ENCODE results near the gene RPL13A.
A peak's percentile ranks its signal among the peaks of the same experiment; 100 is the strongest.
"Not testable (repeated sequence)": the region's sequence is repeated elsewhere in the genome, so short reads cannot be mapped to it uniquely, and the experiment has no call there.

The RPL13A gene

DNA sequence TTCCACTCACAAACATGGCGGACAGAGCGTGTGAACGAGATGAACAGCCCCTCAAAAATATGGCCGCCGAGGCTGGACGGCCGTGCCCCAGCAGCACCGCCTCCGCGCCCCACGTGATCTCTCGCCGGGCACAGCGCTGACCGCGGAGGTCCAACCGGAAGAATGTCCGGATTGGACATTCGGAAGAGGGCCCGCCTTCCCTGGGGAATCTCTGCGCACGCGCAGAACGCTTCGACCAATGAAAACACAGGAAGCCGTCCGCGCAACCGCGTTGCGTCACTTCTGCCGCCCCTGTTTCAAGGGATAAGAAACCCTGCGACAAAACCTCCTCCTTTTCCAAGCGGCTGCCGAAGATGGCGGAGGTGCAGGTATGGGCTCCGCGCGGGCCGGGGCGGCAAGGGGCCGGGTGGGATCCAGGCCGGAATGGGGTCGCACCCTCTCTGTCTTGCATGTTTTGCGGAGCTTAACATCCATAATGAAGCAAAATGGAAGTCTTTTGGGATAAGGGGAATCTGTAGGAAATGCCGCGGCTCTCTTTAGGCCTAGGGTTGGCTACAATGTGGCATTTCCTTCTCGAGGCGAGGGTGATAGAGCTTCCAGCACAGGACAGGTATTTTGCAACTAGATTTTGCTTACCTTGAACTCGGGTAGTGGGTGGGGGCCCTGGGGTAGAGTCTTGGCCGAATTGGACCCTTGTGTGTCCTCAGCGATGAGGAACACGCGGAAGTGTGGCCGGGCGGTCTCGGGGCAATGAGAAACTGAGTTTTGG lies at the start of gene RPL13A:
RPL13A (plus strand) TSS at position 332 of the 769 bp plus-strand sequence; CDS start at position 354, 22 bp downstream.
- DNase-seq, result peak; percentile 91

DNA sequence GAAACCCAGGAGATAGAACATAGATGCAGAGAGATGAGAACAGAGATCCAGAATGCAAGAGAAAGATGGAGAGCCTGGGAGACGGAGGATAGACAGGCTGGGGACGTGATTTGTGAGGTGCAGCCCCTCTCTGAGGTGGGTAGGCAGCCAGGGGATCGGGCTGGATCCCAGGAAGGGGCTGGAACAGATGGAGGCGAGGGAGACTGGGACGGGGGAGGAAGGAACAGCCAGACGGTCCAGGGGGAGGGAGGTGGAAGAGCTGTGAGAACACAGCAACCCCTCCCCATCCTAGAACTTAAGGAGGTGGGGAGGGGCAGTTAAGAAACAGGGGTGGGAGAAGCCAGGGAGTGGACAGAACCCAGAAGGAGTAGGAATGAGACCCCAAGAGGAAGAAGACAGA lies 49.1 kb upstream of the RPL13A start:
- DNase-seq, result no peak

DNA sequence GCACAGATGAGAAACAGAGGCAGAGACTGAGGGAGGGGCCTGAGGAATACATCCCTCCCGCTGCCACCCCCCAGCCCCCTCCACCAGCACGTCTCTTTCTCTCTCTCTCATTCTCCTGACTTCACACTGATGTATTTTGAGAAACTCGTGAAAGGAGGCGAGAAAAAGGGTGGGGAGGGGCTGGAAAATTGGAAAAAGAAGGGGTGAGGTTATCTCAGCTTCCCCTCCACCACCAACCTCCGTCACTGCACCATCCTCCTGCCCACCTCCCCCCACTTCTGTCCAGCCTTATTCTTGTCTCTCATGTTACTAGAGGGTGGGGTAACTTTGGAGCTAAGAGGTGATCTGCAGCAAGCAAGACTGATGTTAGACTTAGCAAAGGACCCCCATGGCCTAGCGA lies 47.6 kb upstream of the RPL13A start:
- DNase-seq, result no peak

DNA sequence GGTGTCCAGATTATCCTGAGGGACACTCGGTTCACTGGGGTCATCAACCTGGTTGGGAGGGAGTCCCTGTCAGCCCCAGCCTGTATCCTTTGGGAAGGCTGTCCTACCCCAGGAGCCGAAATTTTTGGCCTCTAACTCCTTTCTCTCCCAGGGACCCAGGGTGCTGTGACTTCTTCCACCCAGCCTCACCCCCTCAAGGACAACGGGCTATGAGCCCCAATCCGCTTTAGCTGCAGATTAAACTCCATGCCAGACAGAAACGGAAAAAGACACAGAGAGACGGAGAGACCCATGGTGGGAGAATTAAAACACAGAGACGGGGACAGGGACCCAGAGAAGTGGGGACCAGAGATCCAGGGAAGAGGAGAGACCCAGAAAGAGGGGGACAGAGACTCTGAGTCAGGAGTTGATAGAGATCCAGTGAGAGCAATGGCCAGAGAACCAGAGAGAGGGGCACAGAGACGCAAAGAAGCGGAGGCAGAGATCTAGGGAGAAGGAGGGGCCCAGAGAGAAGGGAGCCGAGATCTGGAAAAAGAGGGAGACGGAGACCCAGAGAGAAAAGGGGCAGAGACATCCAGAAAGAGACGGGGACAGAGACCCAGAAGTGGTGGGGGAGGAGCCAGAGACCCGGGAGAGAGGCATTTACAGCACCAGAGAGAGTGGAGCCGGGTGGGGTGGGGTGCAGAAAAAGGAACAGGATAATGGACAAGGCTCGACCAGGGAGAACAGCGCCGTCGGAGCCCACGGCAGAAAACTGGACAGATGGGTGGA lies 46.8 kb upstream of the RPL13A start:
- no peak for DNase-seq

DNA sequence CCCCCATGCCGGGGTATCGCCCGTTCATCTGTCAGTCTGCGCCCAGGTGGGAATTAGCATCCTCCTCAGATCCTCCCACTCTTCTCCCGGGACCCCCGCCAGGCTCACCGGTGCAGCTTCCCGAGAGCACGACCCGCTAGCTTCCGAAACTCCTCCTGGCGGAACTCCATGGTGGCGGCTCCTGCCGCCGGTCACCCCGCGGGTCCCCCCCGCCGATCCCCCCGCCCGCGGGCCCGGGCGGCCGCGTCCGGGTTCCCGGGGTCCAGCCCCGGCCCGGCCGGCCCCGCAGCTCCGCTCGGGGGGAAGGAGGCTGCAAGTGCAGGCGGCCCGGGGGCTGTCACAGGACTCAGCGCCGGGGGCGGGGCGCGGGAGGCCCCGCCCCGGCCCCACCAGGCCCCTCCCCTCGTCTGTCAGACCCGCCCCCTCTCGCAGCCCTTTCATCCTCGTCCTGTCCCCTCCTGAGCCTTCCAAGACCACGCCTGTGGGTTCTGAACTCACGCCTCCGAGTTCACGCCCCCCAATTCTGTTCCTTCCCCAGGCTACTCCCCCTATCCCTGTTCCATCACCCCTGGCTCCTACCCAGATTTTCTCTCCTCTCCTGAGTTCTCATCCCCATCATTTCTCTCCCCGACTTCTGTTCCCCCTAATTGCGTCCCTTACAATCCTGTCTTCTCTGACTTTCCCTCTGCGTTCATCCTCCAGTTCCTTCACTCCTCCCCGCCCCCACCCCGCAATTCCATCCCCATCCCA lies 46.0 kb upstream of the RPL13A start, which contains the start of gene SLC17A7:
SLC17A7 (minus strand) TSS at position 318 of the 750 bp plus-strand sequence; CDS start at position 170, 148 bp downstream.
- DNase-seq, result no peak

DNA sequence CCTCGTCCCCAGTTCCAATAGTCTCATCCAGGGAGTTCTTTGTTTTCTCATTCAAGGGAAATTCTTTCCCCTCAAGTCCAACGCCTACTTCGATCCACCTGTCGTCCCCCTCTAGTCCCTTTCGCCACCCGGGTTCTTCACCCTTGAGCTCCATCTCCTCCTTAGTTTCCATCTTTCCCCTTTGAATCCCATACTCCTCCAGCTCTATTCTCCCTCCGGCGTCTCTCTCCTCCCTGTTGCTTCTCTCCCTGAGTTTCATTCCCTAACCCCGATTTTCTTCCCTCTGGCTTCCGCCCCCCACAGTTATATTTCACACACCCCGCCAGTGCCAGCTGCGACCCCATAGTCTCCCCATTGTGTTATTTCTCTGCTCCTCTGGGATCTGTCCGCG lies 45.5 kb upstream of the RPL13A start:
- DNase-seq, result no peak

DNA sequence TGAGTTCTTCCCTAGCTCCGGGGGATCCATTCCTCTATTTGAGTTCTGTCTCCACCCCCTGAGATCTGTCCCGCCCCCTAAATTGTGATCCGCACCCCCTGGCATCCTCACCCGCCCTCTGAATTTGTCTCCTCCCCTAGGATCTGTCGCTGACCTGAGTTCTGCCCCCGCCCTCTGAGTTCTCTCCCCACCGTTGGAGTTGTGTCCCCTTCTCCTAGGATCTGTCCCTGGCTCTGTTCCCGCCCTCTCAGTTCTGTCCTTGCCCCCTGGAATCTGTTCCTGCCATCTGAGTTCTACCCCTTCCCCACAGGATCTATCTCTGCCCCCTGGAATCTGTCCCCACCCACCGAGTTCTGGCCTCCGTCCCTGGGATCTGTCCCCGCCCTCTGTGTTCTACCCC lies 45.1 kb upstream of the RPL13A start:
- no peak for DNase-seq

DNA sequence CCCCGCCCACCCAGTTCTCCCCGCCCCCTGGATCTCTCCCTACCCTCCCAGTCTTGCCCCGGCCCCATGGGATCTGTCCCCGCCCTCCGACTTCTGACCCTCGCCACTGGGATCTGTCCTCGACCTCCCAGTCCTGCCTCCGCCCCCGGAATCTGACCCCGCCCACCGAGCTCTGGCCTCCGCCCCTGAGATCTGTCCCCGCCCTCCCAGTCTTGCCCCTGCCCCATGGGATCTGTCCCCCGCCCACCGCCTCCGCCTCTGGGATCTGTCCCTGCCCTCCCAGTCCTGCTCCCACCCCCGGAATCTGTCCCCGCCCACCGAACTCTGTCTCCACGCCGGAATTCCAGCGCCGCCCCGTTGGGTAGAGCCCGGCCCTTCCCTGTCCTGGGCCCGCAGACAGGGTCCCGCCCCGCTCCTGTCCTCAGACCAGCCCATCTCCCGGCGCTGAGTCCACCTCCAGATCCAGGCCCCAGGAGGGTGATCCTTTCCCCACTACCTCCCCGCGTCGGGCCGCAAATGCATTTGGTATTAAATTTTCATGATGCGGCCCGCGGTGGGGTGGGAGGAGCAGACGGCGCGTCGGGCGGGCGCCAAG lies 44.5 kb upstream of the RPL13A start:
- no peak for DNase-seq

DNA sequence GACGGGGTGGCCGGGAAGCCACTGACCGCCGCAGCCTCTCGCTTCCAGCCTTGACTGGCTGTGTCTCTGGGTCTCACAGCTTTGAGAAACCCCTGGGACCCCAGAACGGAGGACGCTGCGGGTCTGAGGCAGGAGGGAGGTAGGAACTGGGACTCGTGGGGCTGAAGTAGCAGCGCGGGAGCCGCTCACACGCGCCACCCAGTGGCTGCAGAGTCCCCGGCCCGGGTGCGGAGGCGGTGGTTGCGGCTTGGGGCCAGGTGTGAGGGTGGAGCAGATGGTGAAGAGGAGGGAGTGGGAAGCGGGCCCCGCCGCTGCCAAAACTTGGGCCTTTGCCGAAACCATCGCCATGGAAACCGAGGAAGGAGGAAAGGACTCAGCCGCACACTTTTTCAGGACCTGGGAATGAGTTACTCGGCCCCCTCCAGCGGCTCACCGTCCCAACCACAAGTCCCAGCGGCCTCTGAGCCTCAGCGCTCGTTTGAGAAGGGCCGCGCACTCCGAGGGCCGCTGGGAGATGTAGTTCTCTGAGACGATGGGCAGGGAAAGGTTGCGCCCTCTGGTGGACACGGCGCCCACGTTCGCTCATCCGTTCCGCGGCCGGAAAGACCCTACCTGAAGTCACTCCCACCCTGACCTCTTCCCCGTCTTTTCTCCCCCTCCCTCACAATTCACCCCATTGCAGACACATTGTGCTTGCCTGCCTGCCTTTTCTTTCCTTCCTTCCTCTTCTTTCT lies 43.9 kb upstream of the RPL13A start:
- peak; percentile 77 for DNase-seq

DNA sequence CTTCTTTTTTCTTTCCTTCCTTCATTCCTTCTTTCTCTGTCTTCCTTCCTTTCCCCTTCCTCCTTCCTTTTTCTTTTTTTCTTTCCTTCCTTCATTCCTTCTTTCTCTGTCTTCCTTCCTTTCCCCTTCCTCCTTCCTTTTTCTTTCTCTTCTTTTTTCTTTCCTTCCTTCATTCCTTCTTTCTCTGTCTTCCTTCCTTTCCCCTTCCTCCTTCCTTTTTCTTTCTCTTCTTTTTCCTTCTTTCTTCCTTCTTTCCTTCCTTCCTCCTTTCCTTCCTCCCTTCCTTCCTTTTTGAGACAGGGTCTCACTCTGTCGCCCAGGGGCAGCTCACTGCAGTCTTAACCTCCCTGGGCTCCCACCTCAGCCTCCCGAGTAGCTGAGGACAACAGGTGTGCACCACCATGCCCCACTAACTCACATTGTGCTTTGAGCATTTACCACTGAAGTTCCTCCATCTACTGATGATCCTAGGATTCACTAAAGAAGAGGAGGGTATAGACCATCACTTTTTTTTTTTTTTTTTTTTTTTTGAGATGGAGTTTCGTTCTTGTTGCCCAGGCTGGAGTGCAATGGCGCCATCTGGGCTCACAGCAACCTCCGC lies 43.2 kb upstream of the RPL13A start:
- DNase-seq, result not testable (repeated sequence)

DNA sequence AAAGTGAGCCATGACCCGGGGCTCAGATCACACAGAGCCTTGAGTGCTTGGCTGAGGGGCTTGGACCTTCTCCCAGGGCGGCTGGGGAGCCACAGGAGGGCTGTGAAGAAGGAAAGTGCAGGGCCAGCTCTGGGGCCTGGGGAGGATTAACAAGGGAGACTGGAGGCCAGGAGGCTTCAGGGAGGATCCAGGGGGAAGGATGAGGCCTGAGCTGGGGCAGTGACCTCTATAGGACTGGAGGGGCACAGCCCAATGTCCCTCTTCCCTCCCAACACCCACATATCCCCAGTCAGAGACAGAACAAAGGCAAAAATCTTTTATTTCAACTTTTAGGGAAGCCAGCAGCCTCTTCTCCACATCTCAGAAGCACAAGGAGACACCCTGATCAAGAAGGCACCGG lies 41.4 kb upstream of the RPL13A start:
- DNase-seq, result no peak

DNA sequence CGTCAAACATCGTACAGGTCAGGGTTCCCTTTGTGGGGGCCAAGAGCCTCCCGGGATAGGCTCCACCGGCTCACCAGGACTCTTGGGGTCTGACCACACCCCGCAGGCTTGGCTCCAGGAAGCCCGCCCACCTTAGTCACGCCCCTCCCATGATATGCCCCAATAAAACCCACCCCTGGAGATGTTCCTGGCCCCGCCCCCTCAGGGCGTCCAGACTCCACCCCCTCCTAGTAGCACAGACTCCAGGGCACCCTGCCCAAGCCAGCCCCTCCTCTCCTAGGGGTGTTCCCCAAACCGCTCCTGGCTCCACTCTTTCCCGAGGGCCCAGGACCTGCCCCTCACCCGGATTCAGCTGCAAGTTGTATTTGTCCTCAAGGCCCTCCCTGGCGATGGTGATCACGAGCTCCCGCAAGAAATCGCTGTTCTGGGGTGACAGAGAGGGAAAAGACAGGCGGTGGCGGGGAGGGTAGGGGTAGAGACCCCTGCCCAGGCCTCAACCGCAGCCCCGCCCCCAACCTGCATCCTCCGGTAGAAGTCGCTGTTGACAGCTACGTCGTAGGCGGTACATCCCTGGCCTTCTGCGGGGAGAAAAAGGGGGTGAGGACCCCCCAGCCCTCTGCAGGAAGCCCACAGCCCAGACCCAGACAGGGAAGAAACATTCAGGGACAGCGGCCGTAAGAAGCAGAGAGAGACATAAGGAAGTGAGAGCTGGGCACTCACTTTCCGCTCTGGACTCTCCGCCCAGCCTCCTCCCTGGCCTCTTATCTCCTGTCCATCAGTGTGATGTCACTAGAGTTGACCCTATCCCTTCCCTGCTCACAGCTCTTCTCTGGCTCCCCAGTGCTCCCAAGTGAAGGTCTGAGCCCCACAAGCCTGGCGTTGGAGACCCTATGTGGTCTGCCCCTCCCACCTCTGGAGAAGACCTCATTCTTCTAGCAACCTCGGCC lies 39.6 kb upstream of the RPL13A start:
- no peak for DNase-seq

DNA sequence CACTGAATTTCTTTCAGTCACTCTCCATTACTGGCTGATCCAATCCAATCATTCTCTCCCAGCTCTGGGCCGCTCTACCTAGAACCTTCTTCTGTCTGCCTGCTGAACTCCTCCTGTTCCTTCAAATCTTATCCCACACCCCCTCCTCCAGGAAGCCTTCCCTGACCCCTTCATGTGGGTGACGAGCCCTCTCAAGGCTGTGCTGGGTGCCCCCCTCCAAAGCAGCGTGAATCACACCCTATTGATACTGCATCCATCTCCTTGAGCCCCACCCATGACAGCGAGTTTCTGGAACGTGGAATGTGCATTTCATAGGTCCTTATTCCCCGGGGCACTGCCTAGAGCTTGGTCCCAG lies 39.0 kb upstream of the RPL13A start:
- no peak for DNase-seq

DNA sequence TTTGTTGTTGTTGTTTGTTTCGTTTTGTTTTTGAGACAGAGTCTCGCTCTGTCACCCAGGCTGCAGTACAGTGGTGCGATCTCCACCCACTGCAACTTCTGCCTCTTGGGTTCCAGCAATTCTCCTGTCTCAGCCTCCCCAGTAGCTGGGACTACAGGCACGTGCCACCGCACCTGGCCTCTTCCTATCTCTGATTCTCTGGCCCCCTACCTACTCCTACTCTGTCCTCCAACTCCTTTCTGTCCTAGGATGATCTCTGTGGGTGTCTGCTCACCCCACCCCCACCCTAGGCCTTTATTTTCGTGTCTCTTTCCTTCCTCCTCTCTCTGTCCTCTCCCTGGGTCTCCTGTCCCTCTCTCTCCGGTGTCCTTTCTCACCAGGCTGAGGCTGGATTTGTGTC lies 37.0 kb upstream of the RPL13A start:
- no peak for DNase-seq

DNA sequence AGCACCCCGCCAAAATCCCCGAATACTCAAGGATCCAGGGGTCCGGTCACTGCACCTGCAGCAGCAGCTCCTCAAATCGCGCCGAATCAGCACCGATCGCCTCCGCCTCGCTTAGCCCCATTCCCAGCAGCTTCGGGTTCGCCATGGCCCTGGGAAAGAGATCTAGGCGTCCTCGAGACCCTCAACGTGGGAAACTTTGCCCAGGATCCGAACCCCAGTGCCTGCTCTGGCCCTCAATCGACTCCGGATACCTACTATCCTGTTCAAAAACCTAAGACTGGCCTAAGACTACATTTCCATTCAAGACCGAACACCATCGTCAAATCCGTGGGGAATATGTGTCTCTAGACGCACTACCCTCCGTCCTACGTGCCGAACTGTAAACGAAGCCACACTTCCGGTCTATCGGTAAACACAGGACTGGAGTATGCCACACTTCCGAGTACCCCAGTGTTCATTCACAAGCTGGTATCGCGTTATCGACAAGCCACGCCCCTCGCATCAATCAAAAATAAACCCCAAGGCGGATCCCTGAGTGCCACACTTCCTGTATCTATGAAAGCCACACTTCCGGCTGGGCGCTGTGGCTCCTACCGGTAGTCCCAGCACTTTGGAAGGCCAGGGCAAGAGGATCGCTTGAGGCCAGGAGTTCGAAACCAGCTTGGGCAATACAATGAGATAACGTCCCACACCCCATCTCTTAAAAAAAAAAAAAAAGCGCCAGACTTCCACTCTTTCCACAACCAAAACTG lies 35.8 kb upstream of the RPL13A start, which contains the start of gene PIH1D1:
PIH1D1 (minus strand) TSS at position 385 of the 752 bp plus-strand sequence; CDS start at position 145, 240 bp downstream.
- peak; percentile 93 for DNase-seq

DNA sequence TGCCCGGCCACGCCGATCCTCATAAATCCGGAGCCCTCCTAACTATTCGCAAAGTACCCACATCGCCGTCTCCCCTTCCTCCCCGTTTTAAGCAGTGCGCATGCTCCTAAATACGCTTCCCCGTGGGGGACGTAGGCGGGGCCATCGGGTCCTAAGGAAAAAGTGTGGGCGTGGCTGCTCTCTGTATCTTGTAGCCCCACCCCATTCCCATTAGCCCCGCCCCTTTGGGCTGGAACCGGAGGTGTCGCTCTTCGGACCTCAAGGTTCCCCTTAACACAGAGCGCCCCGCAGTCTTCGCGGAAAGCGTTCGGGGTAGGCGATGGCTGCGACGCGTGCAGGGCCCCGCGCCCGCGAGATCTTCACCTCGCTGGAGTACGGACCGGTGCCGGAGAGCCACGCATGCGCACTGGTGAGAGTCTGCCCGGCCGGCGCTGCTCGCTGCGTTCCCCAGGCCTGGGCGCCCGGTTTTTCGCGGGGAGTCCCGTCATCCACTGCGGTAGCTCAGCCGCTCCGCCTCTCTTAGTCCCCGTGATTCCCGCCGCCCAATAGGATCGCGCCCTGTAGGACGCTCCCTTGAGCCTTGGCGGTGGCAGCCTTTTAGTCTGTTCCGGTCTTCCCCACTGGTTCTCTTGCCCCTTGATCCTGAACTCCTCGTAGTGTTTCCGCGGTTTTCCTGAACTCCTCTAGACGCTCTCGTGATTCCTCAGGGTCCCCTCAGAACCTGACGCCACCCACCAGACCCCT lies 34.2 kb upstream of the RPL13A start, which contains the start of gene ALDH16A1:
ALDH16A1 (plus strand) TSS at position 213 of the 744 bp plus-strand sequence; CDS start at position 320, 107 bp downstream.
- peak; percentile 94 for DNase-seq

DNA sequence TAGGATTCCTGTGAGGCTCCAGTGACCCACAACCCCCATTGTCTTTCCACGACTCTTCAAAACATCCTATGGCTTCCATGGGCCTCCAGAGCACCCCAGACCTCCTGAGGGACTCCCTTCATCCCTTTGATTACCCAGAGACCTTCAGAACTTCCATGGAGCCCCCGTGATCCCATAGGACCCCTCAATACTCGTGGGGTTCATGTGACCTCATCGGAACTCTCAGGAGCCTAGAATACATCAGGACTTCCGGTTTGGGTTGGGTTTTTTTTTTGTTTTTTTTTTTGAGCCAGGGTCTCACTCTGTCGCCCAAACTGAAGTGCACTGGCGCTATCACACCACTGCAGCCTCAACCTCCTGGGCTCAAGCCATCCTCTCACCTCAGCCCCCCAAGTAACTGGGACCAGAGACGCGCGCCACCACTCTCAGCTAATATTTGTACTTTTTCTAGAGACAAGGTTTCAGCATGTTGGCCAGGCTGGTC lies 33.6 kb upstream of the RPL13A start:
- DNase-seq, result no peak

DNA sequence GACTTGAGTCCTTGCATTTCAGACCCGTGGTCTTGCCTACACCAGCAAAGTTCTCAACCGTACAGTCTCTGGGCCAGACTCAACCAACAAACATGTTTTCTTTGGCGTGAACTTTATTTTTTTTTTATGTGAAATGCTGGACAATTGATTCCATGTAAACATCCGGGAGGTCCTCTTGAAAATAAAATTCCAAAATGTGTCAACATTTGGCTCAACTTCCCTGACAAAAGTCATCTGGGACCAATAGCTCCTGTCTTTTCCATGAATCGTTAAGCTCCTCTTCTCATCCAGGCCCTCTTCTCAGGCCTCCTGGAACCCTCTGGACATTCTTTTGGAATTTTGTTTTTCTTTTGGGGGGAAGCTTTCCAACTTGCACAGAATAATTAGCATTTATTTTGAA lies 31.6 kb upstream of the RPL13A start:
- no peak for DNase-seq

DNA sequence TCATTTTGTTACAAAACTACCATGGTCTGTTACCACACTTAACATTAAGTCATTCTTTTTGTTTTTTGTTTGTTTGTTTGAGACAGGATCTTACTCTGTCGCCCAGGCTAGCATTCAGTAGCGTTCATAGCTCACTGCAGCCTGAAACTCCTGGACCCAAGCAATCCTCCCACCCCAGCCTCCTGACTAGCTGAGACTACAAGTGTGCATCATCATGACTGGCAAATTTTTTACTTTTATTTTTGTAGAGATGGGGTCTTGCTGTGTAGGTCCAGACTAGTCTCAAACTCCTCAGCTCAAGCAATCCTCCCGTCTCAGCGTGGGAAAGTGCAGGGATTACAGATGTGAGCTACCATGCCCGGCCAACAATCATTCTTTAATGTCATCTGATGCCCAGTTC lies 31.1 kb upstream of the RPL13A start:
- DNase-seq, result no peak
